GM23338 (cell line): ENCODE results near the gene ASTL. TPM values are rescaled to one million over a fixed set of nuclear protein-coding genes. Genes with fewer than 3 reads are reported as not detected.

Source experiments
- ATAC-seq: fragments of 200-7000 bp; cut with Tn5 transposase; 3 replicates; pipeline ENCODE4 v1.9.1; 2020
- DNase-seq: peaks from one replicate; pipeline ENCODE4 v3.0.0-alpha.2; 2015; ENCODE audit warnings: low spot score
- H2AFZ ChIP-seq: fragments of 200-600 bp; sonication (generic); 2 replicates; pipeline ENCODE4 v1.8.0; 2016; ENCODE audit warnings: antibody characterized with exemption, mild to moderate bottlenecking, moderate library complexity
- H3F3A ChIP-seq: fragments of 200-600 bp; sonication (generic); replicated peaks from 2 replicates; pipeline ENCODE4 v1.8.0; 2017; ENCODE audit warnings: antibody characterized with exemption, mixed run types, low read depth
- H3K27ac ChIP-seq: fragments of 200-600 bp; sonication (generic); 2 replicates; pipeline ENCODE4 v1.6.1; 2016; ENCODE audit warnings: low read depth
- H3K27me3 ChIP-seq: fragments of 200-600 bp; sonication (generic); 2 replicates; pipeline ENCODE4 v1.8.0; 2016; ENCODE audit warnings: mild to moderate bottlenecking, mixed run types, moderate library complexity; ENCODE audit not compliant: insufficient read depth
- H3K36me3 ChIP-seq: fragments of 200-600 bp; sonication (generic); 2 replicates; pipeline ENCODE4 v1.8.0; 2016; ENCODE audit warnings: mild to moderate bottlenecking; ENCODE audit not compliant: insufficient read depth
- H3K4me1 ChIP-seq: fragments of 200-600 bp; sonication (generic); 2 replicates; pipeline ENCODE4 v1.8.0; 2016; ENCODE audit warnings: mild to moderate bottlenecking, moderate library complexity; ENCODE audit not compliant: insufficient read depth
- H3K4me2 ChIP-seq: fragments of 200-600 bp; sonication (generic); 2 replicates; pipeline ENCODE4 v1.7.1; 2017; ENCODE audit warnings: mixed run types
- H3K4me3 ChIP-seq: fragments of 200-600 bp; sonication (generic); 2 replicates; pipeline ENCODE4 v1.6.1; 2016; ENCODE audit warnings: mixed run types
- H3K79me2 ChIP-seq: fragments of 200-600 bp; sonication (generic); replicated peaks from 2 replicates; pipeline ENCODE4 v1.8.0; 2017; ENCODE audit warnings: mild to moderate bottlenecking; ENCODE audit not compliant: insufficient read depth
- H3K9me2 ChIP-seq: fragments of 200-600 bp; sonication (generic); 2 replicates; pipeline ENCODE4 v1.8.0; 2017; ENCODE audit not compliant: insufficient read depth
- H4K20me1 ChIP-seq: fragments of 200-600 bp; sonication (generic); replicated peaks from 2 replicates; pipeline ENCODE4 v1.8.0; 2017; ENCODE audit warnings: mild to moderate bottlenecking; ENCODE audit not compliant: insufficient read depth
- H3K27ac Mint-ChIP-seq: 2 replicates; pipeline ENCODE4 v1.8.0; 2020; ENCODE audit warnings: inconsistent platforms, mild to moderate bottlenecking, moderate library complexity, mixed read lengths
- H3K27me3 Mint-ChIP-seq: 3 replicates; pipeline ENCODE4 v1.8.0; 2022; ENCODE audit warnings: low read depth, mild to moderate bottlenecking, moderate library complexity, mixed read lengths, inconsistent platforms; ENCODE audit not compliant: insufficient read depth, poor library complexity
- H3K36me3 Mint-ChIP-seq: 3 replicates; pipeline ENCODE4 v1.8.0; 2021; ENCODE audit warnings: low read depth, mild to moderate bottlenecking, inconsistent platforms, moderate library complexity, mixed read lengths
- H3K4me1 Mint-ChIP-seq: 3 replicates; pipeline ENCODE4 v1.8.0; 2020; ENCODE audit warnings: mild to moderate bottlenecking, inconsistent platforms, mixed read lengths
- H3K4me3 Mint-ChIP-seq: 3 replicates; pipeline ENCODE4 v1.8.0; 2021; ENCODE audit warnings: moderate library complexity, mild to moderate bottlenecking, inconsistent platforms, mixed read lengths
- H3K9me3 Mint-ChIP-seq: 3 replicates; pipeline ENCODE4 v1.8.0; 2020; ENCODE audit warnings: moderate library complexity, mild to moderate bottlenecking, inconsistent platforms, mixed read lengths
- CREB1 ChIP-seq: fragments of 250-450 bp; sonication (Bioruptor Pico); IDR thresholded peaks from 2 replicates; pipeline ENCODE4 v1.5.0; 2020; ENCODE audit warnings: low read depth, mild to moderate bottlenecking, moderate library complexity
- CTCF ChIP-seq, 2 experiments: fragments of 200-600 bp in 1 of 2; sonication (generic) in 1 of 2; conservative IDR thresholded peaks; 2 replicates each; pipeline versions ENCODE4 v1.5.1 to v1.6.1; 2016 to 2017; ENCODE audit warnings: antibody characterized with exemption in 2 of 2, low read depth in 2 of 2, mild to moderate bottlenecking in 2 of 2, moderate library complexity in 1 of 2
- ETS1 ChIP-seq: IDR thresholded peaks from 2 replicates; pipeline ENCODE4 v1.6.1; 2016; ENCODE audit warnings: antibody characterized with exemption
- EZH2 ChIP-seq: fragments of 200-600 bp; sonication (generic); IDR thresholded peaks from one replicate; pipeline ENCODE4 v1.8.0; 2017; ENCODE audit warnings: antibody characterized with exemption, mild to moderate bottlenecking, low read depth; ENCODE audit not compliant: unreplicated experiment
- EZH2phosphoT487 ChIP-seq: fragments of 200-600 bp; sonication (generic); IDR thresholded peaks from one replicate; pipeline ENCODE4 v1.8.1; 2018; ENCODE audit warnings: antibody characterized with exemption; ENCODE audit not compliant: unreplicated experiment
- JUNB ChIP-seq: IDR thresholded peaks from one replicate; pipeline ENCODE4 v1.6.1; 2016; ENCODE audit warnings: antibody characterized with exemption; ENCODE audit not compliant: unreplicated experiment
- NANOG ChIP-seq: IDR thresholded peaks from 2 replicates; pipeline ENCODE4 v1.6.1; 2016; ENCODE audit warnings: antibody characterized with exemption, borderline replicate concordance
- POLR2AphosphoS5 ChIP-seq: IDR thresholded peaks from 2 replicates; pipeline ENCODE4 v1.6.1; 2016; ENCODE audit warnings: antibody characterized with exemption, low read depth
- STAT1 ChIP-seq: IDR thresholded peaks from one replicate; pipeline ENCODE4 v1.6.1; 2016; ENCODE audit warnings: antibody characterized with exemption; ENCODE audit not compliant: unreplicated experiment
- ZNF331 ChIP-seq: fragments of 250-450 bp; sonication (Bioruptor Pico); IDR thresholded peaks from 2 replicates; pipeline ENCODE4 v1.5.0; 2020; ENCODE audit warnings: low read depth, mild to moderate bottlenecking, moderate library complexity
- ZNF462 ChIP-seq: fragments of 250-450 bp; sonication (Bioruptor Pico); IDR thresholded peaks from 2 replicates; pipeline ENCODE4 v1.5.0; 2020; ENCODE audit warnings: mild to moderate bottlenecking, moderate library complexity
- polyA plus RNA-seq: library from polyadenylated mRNA; unstranded; fragments of >200 nt; fragmentation: Nextera tagmentation; extraction: Ambion mirVana; gene quantifications from 2 replicates; pipeline ENCODE4 v1.2.1, GENCODE V29; 2016
- total RNA-seq: library from RNA; depleted of rRNA; stranded (reverse); fragments of >200 nt; shearing (Covaris generic); gene quantifications from 2 replicates; pipeline ENCODE4 v1.2.3, GENCODE V29; 2014

ASTL gene
- total and polyA plus RNA-seq, 2 experiments from 2014 or later = 0.23 TPM; not detected in 1

- Mint-ChIP-seq H3K4me1 (peaks cover 19% of the 10 kb centered on the region), H3K9me3 (peaks cover 4% of the 10 kb centered on the region; the same call in 2 of the 3 replicates), H3K4me3 (no peak overlapping the region), H3K27me3 (peaks cover 33% of the 10 kb centered on the region), H3K27ac (no peak overlapping the region), H3K36me3 (no peaks in the 10 kb centered on the region; the same call in 2 of the 3 replicates)
- Histone ChIP-seq H2AFZ (no peak overlapping the region), H3K4me2 (no peak overlapping the region), H3K36me3 (no peaks in the 10 kb centered on the region), H3K4me1 (peaks cover 6% of the 10 kb centered on the region; the same call in 1 of the 2 replicates), H3K27ac (no peak overlapping the region), H3F3A (no peaks in the 10 kb centered on the region), H3K9me2 (no peaks in the 10 kb centered on the region), H3K27me3 (peaks cover 27% of the 10 kb centered on the region), H3K79me2 (no peaks in the 10 kb centered on the region), H3K4me3 (no peak overlapping the region), H4K20me1 (no peaks in the 10 kb centered on the region)
- no peak for DNase-seq
- ATAC-seq = no peak
- TF ChIP-seq JUNB (no peak), CTCF (conservative IDR thresholded peaks at IDR 0.05; ENCODE audit: low read depth in 2 of 2) (no peak), EZH2phosphoT487 (no peak), CREB1 (CRISPR knock-in tag) (no peak), NANOG (no peak), ETS1 (no peak), POLR2AphosphoS5 (no peak), STAT1 (no peak), ZNF462 (no peak), ZNF331 (CRISPR knock-in tag) (no peak), EZH2 (no peak)
Measured at GRCh38 chr2:96114546-96114902, 23.8 kb downstream of the ASTL start.
